SK-N-SH (cell line): ENCODE data around the gene MEG3. TPM values are rescaled to one million over a fixed set of nuclear protein-coding genes. Genes with fewer than 3 reads are reported as not detected.

ENCODE experiments used
- CTCF ChIA-PET: fragments of 300-600, 350-600 bp; formaldehyde crosslinking; extraction: SDS; loops from one replicate; lab custom pipeline; 2021; lab: Yijun Ruan, JAX
- POLR2A ChIA-PET: fragments of 350-600 bp; sonication (Branson Sonifier 250); formaldehyde crosslinking; extraction: SDS; loops from one replicate; lab custom pipeline; 2020; ENCODE audit warnings: antibody characterized with exemption, inconsistent platforms; lab: Yijun Ruan, JAX
- DNase-seq: peaks from one replicate; pipeline ENCODE4 v3.0.0; 2012
- H2AFZ ChIP-seq: fragments of 200-600 bp; sonication (generic); 2 replicates; pipeline ENCODE4 v1.8.1; 2016; ENCODE audit warnings: antibody characterized with exemption, mild to moderate bottlenecking, low read depth
- H3F3A ChIP-seq: fragments of 200-600 bp; sonication (generic); replicated peaks from 2 replicates; pipeline ENCODE3; 2016; ENCODE audit warnings: antibody characterized with exemption, mild to moderate bottlenecking; ENCODE audit not compliant: insufficient read depth
- H3K27ac ChIP-seq, 2 experiments: fragments of 200-500 bp in 1 of 2; fragments of 200-600 bp in 1 of 2; sonication (Bioruptor generic) in 1 of 2; sonication (generic), shearing (Covaris generic) in 1 of 2; 2 replicates each; pipeline versions ENCODE4 v1.5.1 to v1.6.1; 2014 to 2016; ENCODE audit warnings: low read depth in 2 of 2, inconsistent platforms in 1 of 2, low read length in 1 of 2, mild to moderate bottlenecking in 1 of 2, mixed read lengths in 1 of 2
- H3K27me3 ChIP-seq: fragments of 200-600 bp; sonication (generic), shearing (Covaris generic); 2 replicates; pipeline ENCODE4 v1.6.1; 2016; ENCODE audit warnings: mixed run types; ENCODE audit not compliant: insufficient read depth
- H3K36me3 ChIP-seq, 2 experiments: fragments of 200-500 bp in 1 of 2; fragments of 200-600 bp in 1 of 2; sonication (Bioruptor generic) in 1 of 2; sonication (generic) in 1 of 2; replicated peaks in 1 of 2; 2 replicates each; pipeline versions ENCODE3 to v1.5.1; 2014 to 2016; ENCODE audit warnings: low read length in 1 of 2, mild to moderate bottlenecking in 1 of 2; ENCODE audit not compliant: insufficient read depth in 2 of 2, control insufficient read depth in 1 of 2
- H3K4me1 ChIP-seq, 2 experiments: fragments of 200-500 bp in 1 of 2; fragments of 200-600 bp in 1 of 2; sonication (Bioruptor generic) in 1 of 2; sonication (generic), shearing (Covaris generic) in 1 of 2; 2 replicates each; pipeline versions ENCODE4 v1.5.1 to v1.6.1; 2014 to 2016; ENCODE audit warnings: low read depth in 1 of 2, low read length in 1 of 2, mixed run types in 1 of 2; ENCODE audit not compliant: insufficient read depth in 2 of 2, control insufficient read depth in 1 of 2
- H3K4me2 ChIP-seq: fragments of 200-600 bp; sonication (generic), shearing (Covaris generic); 2 replicates; pipeline ENCODE4 v1.6.1; 2017; ENCODE audit warnings: mixed run types
- H3K4me3 ChIP-seq, 2 experiments: fragments of 200-500 bp in 1 of 2; fragments of 200-600 bp in 1 of 2; sonication (Bioruptor generic) in 1 of 2; sonication (generic), shearing (Covaris generic) in 1 of 2; 2 replicates each; pipeline versions ENCODE4 v1.5.1 to v1.8.1; 2014 to 2016; ENCODE audit warnings: low read depth in 2 of 2, inconsistent platforms in 1 of 2, low read length in 1 of 2, mild to moderate bottlenecking in 1 of 2, mixed read lengths in 1 of 2, moderate library complexity in 1 of 2
- H3K79me2 ChIP-seq: fragments of 200-600 bp; sonication (generic); 2 replicates; pipeline ENCODE4 v1.8.1; 2017; ENCODE audit warnings: mild to moderate bottlenecking; ENCODE audit not compliant: insufficient read depth
- H3K9ac ChIP-seq: fragments of 200-600 bp; sonication (generic); 2 replicates; pipeline ENCODE4 v1.6.1; 2017; ENCODE audit warnings: mixed run types
- H3K9me2 ChIP-seq: fragments of 200-600 bp; sonication (generic); 2 replicates; pipeline ENCODE4 v1.6.1; 2017; ENCODE audit warnings: mixed run types
- H3K9me3 ChIP-seq: fragments of 200-600 bp; sonication (generic); 2 replicates; pipeline ENCODE4 v1.6.1; 2017; ENCODE audit warnings: mixed run types, mild to moderate bottlenecking, moderate library complexity
- H4K20me1 ChIP-seq: fragments of 200-600 bp; sonication (generic); 2 replicates; pipeline ENCODE4 v1.6.1; 2017; ENCODE audit warnings: mild to moderate bottlenecking, mixed run types; ENCODE audit not compliant: insufficient read depth
- FOSL2 ChIP-seq: IDR thresholded peaks from 2 replicates; pipeline ENCODE4 v1.4.0; 2012; ENCODE audit warnings: low read depth, mild to moderate bottlenecking, moderate library complexity, borderline replicate concordance
- FOXJ3 ChIP-seq: sonication (generic); formaldehyde crosslinking; IDR thresholded peaks from 2 replicates; pipeline ENCODE4 v1.5.1; 2020; ENCODE audit warnings: mild to moderate bottlenecking, missing genetic modification reagents
- FOXM1 ChIP-seq: IDR thresholded peaks from 2 replicates; pipeline ENCODE4 v1.4.0; 2012; ENCODE audit warnings: low read depth, mild to moderate bottlenecking
- GABPA ChIP-seq: IDR thresholded peaks from 2 replicates; pipeline ENCODE4 v1.4.0; 2012; ENCODE audit warnings: low read depth, mild to moderate bottlenecking
- IRF3 ChIP-seq: fragments of 150-350 bp; IDR thresholded peaks from 2 replicates; pipeline ENCODE4 v1.6.1; 2016; ENCODE audit warnings: mild to moderate bottlenecking, low read depth, low read length
- MXI1 ChIP-seq: IDR thresholded peaks from 2 replicates; pipeline ENCODE4 v1.6.1; 2012; ENCODE audit warnings: mild to moderate bottlenecking, low read depth, low read length, improper control_type of control experiment
- POLR2AphosphoS5 ChIP-seq: IDR thresholded peaks from 2 replicates; pipeline ENCODE4 v1.6.1; 2012; ENCODE audit warnings: low read depth, low read length
- REST ChIP-seq: IDR thresholded peaks from 2 replicates; pipeline ENCODE4 v1.6.1; 2012; ENCODE audit warnings: mild to moderate bottlenecking, low read depth, low read length, moderate library complexity
- SMC3 ChIP-seq: IDR thresholded peaks from 2 replicates; pipeline ENCODE4 v1.6.1; 2012; ENCODE audit warnings: low read depth, low read length, improper control_type of control experiment
- USF2 ChIP-seq: fragments of 150-350 bp; IDR thresholded peaks from 2 replicates; pipeline ENCODE4 v1.6.1; 2017; ENCODE audit warnings: antibody characterized with exemption, low read length, low read depth, borderline replicate concordance
- WGBS: methylation state at CpG from one replicate; pipeline ENCODE4 v1.1.6; 2017; ENCODE audit warnings: low lambda C conversion rate; 5-methylcytosine and 5-hydroxymethylcytosine counted together
- polyA plus RNA-seq, 3 experiments: library from polyadenylated mRNA; depleted of rRNA; stranded (reverse); fragments of >200 nt; gene quantifications; 2 replicates each; pipeline ENCODE4 v1.2.3, GENCODE V29; 2012

Gene MEG3
- polyA plus RNA-seq, 1 of the 3 experiments (the other 2 are of a cell fraction) = not detected

- TF ChIP-seq IRF3 (no peak), FOXM1 (no peak)
- TF ChIP-seq, all 33 proteins: peak for 0
Observed at GRCh38 chr14:100845341-100845740, 19.4 kb downstream of the MEG3 start (continued).

GRCh38 chr14:100846309-100846859 lies 20.5 kb downstream of the MEG3 start:
- H3F3A ChIP-seq = no peaks in the 10 kb centered on the region
- H3K27me3 ChIP-seq = no peaks in the 10 kb centered on the region
- peaks cover 0 to 17% of the 10 kb centered on the region in 2 experiments; a peak in 1 of 4 replicates for H3K4me1 ChIP-seq
- no peak overlapping the region for H2AFZ ChIP-seq
- CTCF ChIA-PET = no interaction called here
- 42% methylated on average over 8 of the region's 8 CpGs for WGBS
- no peaks in the 10 kb centered on the region for H3K9me3 ChIP-seq
- no peak overlapping the region for H3K9ac ChIP-seq
- no peak overlapping the region for H3K4me2 ChIP-seq
- no peaks in the 10 kb centered on the region for H3K9me2 ChIP-seq
- no peaks in the 10 kb centered on the region for H3K79me2 ChIP-seq
- POLR2A ChIA-PET = no interaction called here
- no peaks in the 10 kb centered on the region for H4K20me1 ChIP-seq
- no peak for DNase-seq
- TF ChIP-seq USF2 (no peak), FOSL2 (no peak)
- no peak overlapping the region for H3K4me3 ChIP-seq
- H3K27ac ChIP-seq = no peak overlapping the region
- H3K36me3 ChIP-seq = no peaks in the 10 kb centered on the region

- Histone ChIP-seq H4K20me1 (no peaks in the 10 kb centered on the region), H3K4me2 (no peak overlapping the region), H3F3A (no peaks in the 10 kb centered on the region), H3K36me3 (no peaks in the 10 kb centered on the region), H2AFZ (no peak overlapping the region; the same call in 1 of the 2 replicates), H3K9me3 (no peaks in the 10 kb centered on the region), H3K9me2 (no peaks in the 10 kb centered on the region), H3K79me2 (no peaks in the 10 kb centered on the region), H3K27ac (no peak overlapping the region), H3K4me3 (no peak overlapping the region), H3K27me3 (no peaks in the 10 kb centered on the region), H3K4me1 (no peaks in the 10 kb centered on the region; a peak in 1 of 4 replicates), H3K9ac (no peak overlapping the region)
- CTCF ChIA-PET = interaction anchor here (0.6 kb wide), 1 partner anchor 20 kb away, joined by 3 read pairs; no protein-coding TSS in a partner anchor
- 39% methylated on average over 8 of the region's 8 CpGs for WGBS
- TF ChIP-seq FOXJ3 (no peak), SMC3 (no peak), GABPA (no peak), POLR2AphosphoS5 (no peak), REST (no peak), MXI1 (no peak)
- POLR2A ChIA-PET = no interaction called here
- no peak for DNase-seq
Observed at GRCh38 chr14:100849115-100849781, 23.3 kb downstream of the MEG3 start.
